GM12878 (cell line): Measurements from ENCODE around the gene GOLPH3. TPM values are rescaled to one million over a fixed set of nuclear protein-coding genes. Genes with fewer than 3 reads are reported as not detected.

Experiments used
- ATAC-seq: fragments of 200-7000 bp; cut with Tn5 transposase; 3 replicates; pipeline ENCODE4 v1.9.1; 2020; ENCODE audit warnings: mild to moderate bottlenecking, moderate library complexity
- BruUV-seq: library from RNA; stranded (reverse); fragments of 400-500 nt; replicated peaks from 2 replicates; lab custom pipeline; 2021; lab: Mats Ljungman, UMichigan
- CTCF ChIA-PET: fragments of 300-600 bp; sonication (Branson Sonifier 250); formaldehyde crosslinking; extraction: SDS; loops from one replicate; lab custom pipeline; 2021; ENCODE audit warnings: inconsistent platforms; lab: Yijun Ruan, JAX
- POLR2A ChIA-PET: fragments of 350-600 bp; formaldehyde crosslinking; extraction: SDS; loops from one replicate; lab custom pipeline; 2021; ENCODE audit warnings: inconsistent platforms; lab: Charles Lee
- RAD21 ChIA-PET: fragments of 300-600 bp; sonication (Branson Sonifier 250); formaldehyde crosslinking; loops from one replicate; lab custom pipeline; 2023; ENCODE audit warnings: antibody characterized with exemption; ENCODE audit not compliant: unreplicated experiment; lab: Charles Lee
- SMC1A ChIA-PET: fragments of 300-600 bp; sonication (Branson Sonifier 250); formaldehyde crosslinking; loops from one replicate; lab custom pipeline; 2023; ENCODE audit not compliant: unreplicated experiment, uncharacterized antibody; lab: Charles Lee
- DNase-seq: peaks from one replicate; pipeline ENCODE4 v3.0.0-alpha.2; 2011; ENCODE audit warnings: low read depth, low spot score
- FAIRE-seq: peaks from 3 replicates; lab custom pipeline; 2011; peaks lifted over from hg19 to GRCh38; lab: Jason Lieb, UNC
- H2AFZ ChIP-seq: 2 replicates; pipeline ENCODE4 v1.6.0; 2011; ENCODE audit warnings: low read depth, low read length, control low read depth; ENCODE audit not compliant: control insufficient read depth
- H3K27ac ChIP-seq: 2 replicates; pipeline ENCODE4 v1.5.1; 2011; ENCODE audit warnings: control low read depth; ENCODE audit not compliant: control insufficient read depth, insufficient read depth
- H3K27me3 ChIP-seq, 2 experiments: replicated peaks in 1 of 2; 2 replicates each; pipeline versions ENCODE4 v1.6.0 to v1.6.1; 2011; ENCODE audit warnings: low read length in 1 of 2; ENCODE audit not compliant: control insufficient read depth in 2 of 2, insufficient read depth in 2 of 2
- H3K36me3 ChIP-seq, 2 experiments: 2 replicates each; pipeline ENCODE4 v1.5.1; 2011; ENCODE audit warnings: low read length in 1 of 2; ENCODE audit not compliant: control insufficient read depth in 2 of 2, insufficient read depth in 2 of 2
- H3K4me1 ChIP-seq: 2 replicates; pipeline ENCODE4 v1.6.1; 2011; ENCODE audit warnings: mild to moderate bottlenecking, low read length, moderate library complexity, mixed read lengths; ENCODE audit not compliant: control insufficient read depth, insufficient read depth
- H3K4me2 ChIP-seq: 2 replicates; pipeline ENCODE4 v1.6.0; 2011; ENCODE audit warnings: control low read depth; ENCODE audit not compliant: control insufficient read depth, insufficient read depth
- H3K4me3 ChIP-seq: fragments of 200-600 bp; sonication (generic); 2 replicates; pipeline ENCODE4 v1.5.1; 2016
- H3K79me2 ChIP-seq: 2 replicates; pipeline ENCODE4 v1.6.0; 2011; ENCODE audit warnings: low read length; ENCODE audit not compliant: control insufficient read depth, insufficient read depth
- H3K9ac ChIP-seq: 2 replicates; pipeline ENCODE4 v1.8.0; 2011; ENCODE audit warnings: low read length, control low read depth, mixed read lengths; ENCODE audit not compliant: control insufficient read depth, insufficient read depth
- H3K9me3 ChIP-seq: replicated peaks from 3 replicates; pipeline ENCODE4 v1.5.1; 2011; ENCODE audit warnings: mild to moderate bottlenecking, low read length; ENCODE audit not compliant: control insufficient read depth, insufficient read depth
- H4K20me1 ChIP-seq: 2 replicates; pipeline ENCODE4 v1.6.0; 2011; ENCODE audit not compliant: control insufficient read depth, insufficient read depth
- BCL11A ChIP-seq: IDR thresholded peaks from 2 replicates; pipeline ENCODE4 v1.6.1; 2011; ENCODE audit warnings: low read depth, low read length
- EP300 ChIP-seq, 2 experiments: fragments of 150-350 bp in 1 of 2; IDR thresholded peaks; 2 replicates each; pipeline ENCODE4 v1.6.1; 2011 to 2012; ENCODE audit warnings: low read depth in 2 of 2, low read length in 2 of 2, borderline replicate concordance in 1 of 2, improper control_type of control experiment in 1 of 2, inconsistent platforms in 1 of 2; ENCODE audit not compliant: control insufficient read depth in 1 of 2
- FOXK2 ChIP-seq: fragments of 450-650 bp; IDR thresholded peaks from 2 replicates; pipeline ENCODE4 v1.6.1; 2017; ENCODE audit warnings: mild to moderate bottlenecking, moderate library complexity
- NFIC ChIP-seq: IDR thresholded peaks from 2 replicates; pipeline ENCODE4 v1.6.1; 2012; ENCODE audit warnings: low read depth, mild to moderate bottlenecking, inconsistent platforms, low read length, moderate library complexity
- PAX5 ChIP-seq: IDR thresholded peaks from 2 replicates; pipeline ENCODE4 v1.6.1; 2011; ENCODE audit warnings: low read depth, low read length, borderline replicate concordance
- RAD51 ChIP-seq: fragments of 450-650 bp; IDR thresholded peaks from 2 replicates; pipeline ENCODE4 v1.6.1; 2016; ENCODE audit warnings: moderate library complexity, mild to moderate bottlenecking, inconsistent platforms
- RUNX3 ChIP-seq: IDR thresholded peaks from 2 replicates; pipeline ENCODE4 v1.6.1; 2012; ENCODE audit warnings: low read length, inconsistent platforms
- SRF ChIP-seq, 2 experiments: IDR thresholded peaks; 2 replicates each; pipeline ENCODE4 v1.6.1; 2011; ENCODE audit warnings: low read depth in 2 of 2, low read length in 2 of 2, mild to moderate bottlenecking in 1 of 2, moderate library complexity in 1 of 2
- SUZ12 ChIP-seq: fragments of 200-600 bp; sonication (generic); IDR thresholded peaks from one replicate; pipeline ENCODE4 v1.6.1; 2018; ENCODE audit warnings: antibody characterized with exemption, mild to moderate bottlenecking; ENCODE audit not compliant: unreplicated experiment
- ZNF217 ChIP-seq: fragments of 450-650 bp; IDR thresholded peaks from 2 replicates; pipeline ENCODE4 v1.6.1; 2017; ENCODE audit warnings: antibody characterized with exemption, mild to moderate bottlenecking
- WGBS: methylation state at CpG from one replicate; pipeline ENCODE4 v1.1.6; 2016; ENCODE audit warnings: low lambda C conversion rate; ENCODE audit not compliant: insufficient replicate concordance, insufficient coverage; ENCODE audit errors: missing lambda C conversion rate; 5-methylcytosine and 5-hydroxymethylcytosine counted together
- in situ Hi-C: fragments of 300-500 bp; cut with MboI; formaldehyde crosslinking; loops from 9 replicates; pipeline ENCODE4 v1.14.3; 2018; ENCODE audit warnings: mixed read lengths
- intact Hi-C: fragments of 100-400 bp; cut with micrococcal nuclease; formaldehyde crosslinking; loops from one replicate; pipeline ENCODE4 v1.14.2; 2022; ENCODE audit not compliant: unreplicated experiment
- polyA plus RNA-seq, 11 experiments: library from polyadenylated mRNA; depleted of rRNA in 4 of 11; unstranded in 6 of 11; stranded (reverse) in 5 of 11; fragments of >200 nt; fragmentation: Nextera tagmentation in 4 of 11; fragmentation: Illumina TruSeq in 1 of 11; extraction: Ambion mirVana in 4 of 11; extraction: Trizol in 1 of 11; gene quantifications; 1 replicate in 1 of 11; 2 replicates in 10 of 11; pipeline versions ENCODE4 v1.2.1 to v1.2.3, GENCODE V29; 2011 to 2016; ENCODE audit warnings: inconsistent platforms in 2 of 11, missing spikeins in 2 of 11, low read depth in 1 of 11
- total RNA-seq, 4 experiments: library from RNA; depleted of rRNA in 3 of 4; stranded (reverse); fragments of >200 nt in 3 of 4; fragmentation: Illumina TruSeq in 1 of 4; extraction: Trizol in 1 of 4; gene quantifications; 2 replicates each; pipeline versions ENCODE4 v1.2.1 to v1.2.3, GENCODE V29; 2013 to 2021
- TF ChIP-seq, protein P1 (sequence below): fragments of 450-650 bp; IDR thresholded peaks from 2 replicates; pipeline ENCODE4 v1.6.1; 2017; ENCODE audit warnings: borderline replicate concordance
- TF ChIP-seq, protein P2 (sequence below): fragments of 450-650 bp; conservative IDR thresholded peaks from 2 replicates; pipeline ENCODE4 v1.6.1; 2017; ENCODE audit warnings: mild to moderate bottlenecking, moderate library complexity
- TF ChIP-seq, protein P3 (sequence below): IDR thresholded peaks from 2 replicates; pipeline ENCODE4 v1.6.1; 2011; ENCODE audit warnings: borderline replicate concordance, low read depth, mild to moderate bottlenecking, moderate library complexity, mixed read lengths, low read length; ENCODE audit not compliant: insufficient read depth; ENCODE audit errors: extremely low read length
- TF ChIP-seq, protein P4 (sequence below): IDR thresholded peaks from 2 replicates; pipeline ENCODE4 v1.6.1; 2011; ENCODE audit warnings: low read depth, low read length, improper control_type of control experiment, borderline replicate concordance

GOLPH3 gene
- total and polyA plus RNA-seq, 10 of the 15 experiments (the other 5 are each of a cell fraction or from before 2014, with no cell fraction given), result 14.0 to 79.7 (median 43.2) TPM

DNA sequence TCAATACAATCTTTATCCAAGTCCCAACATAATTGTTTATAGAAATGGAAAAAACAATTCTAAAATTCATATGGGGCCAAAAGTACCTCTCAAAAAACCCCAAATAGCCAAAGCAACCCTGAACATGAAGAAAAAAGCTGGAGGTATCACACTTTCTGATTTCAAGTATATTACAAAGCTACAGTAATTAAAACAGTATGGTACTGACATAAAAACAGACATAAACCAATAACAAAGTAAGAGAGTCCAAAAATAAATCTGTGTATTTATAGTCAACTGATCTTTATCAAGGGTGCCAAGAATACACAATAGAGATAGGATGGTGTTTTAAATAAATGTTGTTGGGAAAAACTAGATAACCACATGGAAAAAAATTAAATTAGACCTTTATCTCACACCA is 13.6 kb upstream of the GOLPH3 start (continued):
- TF ChIP-seq, protein P1, sequence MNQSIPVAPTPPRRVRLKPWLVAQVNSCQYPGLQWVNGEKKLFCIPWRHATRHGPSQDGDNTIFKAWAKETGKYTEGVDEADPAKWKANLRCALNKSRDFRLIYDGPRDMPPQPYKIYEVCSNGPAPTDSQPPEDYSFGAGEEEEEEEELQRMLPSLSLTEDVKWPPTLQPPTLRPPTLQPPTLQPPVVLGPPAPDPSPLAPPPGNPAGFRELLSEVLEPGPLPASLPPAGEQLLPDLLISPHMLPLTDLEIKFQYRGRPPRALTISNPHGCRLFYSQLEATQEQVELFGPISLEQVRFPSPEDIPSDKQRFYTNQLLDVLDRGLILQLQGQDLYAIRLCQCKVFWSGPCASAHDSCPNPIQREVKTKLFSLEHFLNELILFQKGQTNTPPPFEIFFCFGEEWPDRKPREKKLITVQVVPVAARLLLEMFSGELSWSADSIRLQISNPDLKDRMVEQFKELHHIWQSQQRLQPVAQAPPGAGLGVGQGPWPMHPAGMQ, result no peak
- TF ChIP-seq NFIC, result no peak
- no peak for TF ChIP-seq ZNF217
- no peak for TF ChIP-seq RUNX3
- TF ChIP-seq, protein P2, sequence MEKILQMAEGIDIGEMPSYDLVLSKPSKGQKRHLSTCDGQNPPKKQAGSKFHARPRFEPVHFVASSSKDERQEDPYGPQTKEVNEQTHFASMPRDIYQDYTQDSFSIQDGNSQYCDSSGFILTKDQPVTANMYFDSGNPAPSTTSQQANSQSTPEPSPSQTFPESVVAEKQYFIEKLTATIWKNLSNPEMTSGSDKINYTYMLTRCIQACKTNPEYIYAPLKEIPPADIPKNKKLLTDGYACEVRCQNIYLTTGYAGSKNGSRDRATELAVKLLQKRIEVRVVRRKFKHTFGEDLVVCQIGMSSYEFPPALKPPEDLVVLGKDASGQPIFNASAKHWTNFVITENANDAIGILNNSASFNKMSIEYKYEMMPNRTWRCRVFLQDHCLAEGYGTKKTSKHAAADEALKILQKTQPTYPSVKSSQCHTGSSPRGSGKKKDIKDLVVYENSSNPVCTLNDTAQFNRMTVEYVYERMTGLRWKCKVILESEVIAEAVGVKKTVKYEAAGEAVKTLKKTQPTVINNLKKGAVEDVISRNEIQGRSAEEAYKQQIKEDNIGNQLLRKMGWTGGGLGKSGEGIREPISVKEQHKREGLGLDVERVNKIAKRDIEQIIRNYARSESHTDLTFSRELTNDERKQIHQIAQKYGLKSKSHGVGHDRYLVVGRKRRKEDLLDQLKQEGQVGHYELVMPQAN, result no peak
- no peak for TF ChIP-seq PAX5
- no peak for TF ChIP-seq FOXK2

DNA sequence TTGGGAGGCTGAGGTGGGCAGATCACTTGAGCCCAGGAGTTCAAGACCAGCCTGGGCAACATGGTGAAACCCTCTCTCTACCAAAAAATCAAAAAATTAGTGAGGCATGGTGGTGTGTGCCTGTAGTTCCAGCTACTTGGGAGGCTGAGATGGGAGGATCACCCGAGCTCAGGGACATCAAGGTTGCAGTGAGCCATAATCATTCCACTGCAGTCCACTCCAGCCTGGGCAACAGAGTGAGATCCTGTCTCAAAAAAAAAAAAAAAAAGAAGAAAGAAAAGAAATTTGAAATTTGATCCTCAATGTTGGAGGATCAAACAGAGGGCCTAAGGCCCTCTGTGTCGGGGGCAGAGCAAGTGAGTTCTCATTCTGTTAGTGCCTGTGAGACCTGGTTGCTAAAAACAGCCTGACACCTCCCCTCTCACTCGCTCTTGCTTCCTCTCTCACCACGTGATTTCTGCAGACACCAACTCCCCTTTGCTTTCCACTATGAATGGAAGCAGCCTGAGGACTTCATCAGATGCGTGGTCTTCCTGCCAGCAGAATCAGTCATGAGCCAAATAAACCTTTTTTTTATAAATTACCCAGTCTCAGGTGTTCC is 8.4 kb upstream of the GOLPH3 start:
- no peaks in the 10 kb centered on the region; the same call in none of the 3 replicates for H3K9me3 ChIP-seq
- FAIRE-seq (peak; percentile 88), DNase-seq (peak; percentile 37), ATAC-seq (peak; percentile 88)
- ChIA-PET CTCF (no interaction called here), POLR2A (no interaction called here), SMC1A (no interaction called here), RAD21 (no interaction called here)
- H3K27ac ChIP-seq, result no peak overlapping the region
- no peak overlapping the region for H3K4me3 ChIP-seq
- 7% methylated on average over 5 of the region's 5 CpGs for WGBS
- H3K36me3 ChIP-seq, result no peaks in the 10 kb centered on the region
- no peaks in the 10 kb centered on the region; the same call in 1 of the 2 replicates for H3K4me1 ChIP-seq
- no peak overlapping the region for H3K4me2 ChIP-seq
- peak overlapping the region; percentile 63 for H2AFZ ChIP-seq
- no peaks in the 10 kb centered on the region for H4K20me1 ChIP-seq
- intact Hi-C loops (no loop called here), in situ Hi-C loops (no loop called here)
- no peaks in the 10 kb centered on the region for H3K79me2 ChIP-seq
- no peak overlapping the region for H3K9ac ChIP-seq
- no peaks in the 10 kb centered on the region for H3K27me3 ChIP-seq
- TF ChIP-seq BCL11A (no peak), EP300 (IDR thresholded peaks at IDR 0.05; ENCODE audit: borderline replicate concordance in 1 of 2, control insufficient read depth in 1 of 2, low read depth in 2 of 2, low read length in 2 of 2) (no peak), SUZ12 (no peak), PAX5 (no peak), SRF (IDR thresholded peaks at IDR 0.05; ENCODE audit: low read depth in 2 of 2, low read length in 2 of 2) (no peak), RAD51 (peak; percentile 47)
- TF ChIP-seq, protein P3, sequence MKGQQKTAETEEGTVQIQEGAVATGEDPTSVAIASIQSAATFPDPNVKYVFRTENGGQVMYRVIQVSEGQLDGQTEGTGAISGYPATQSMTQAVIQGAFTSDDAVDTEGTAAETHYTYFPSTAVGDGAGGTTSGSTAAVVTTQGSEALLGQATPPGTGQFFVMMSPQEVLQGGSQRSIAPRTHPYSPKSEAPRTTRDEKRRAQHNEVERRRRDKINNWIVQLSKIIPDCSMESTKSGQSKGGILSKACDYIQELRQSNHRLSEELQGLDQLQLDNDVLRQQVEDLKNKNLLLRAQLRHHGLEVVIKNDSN, result peak; percentile 46
- TF ChIP-seq, protein P4, sequence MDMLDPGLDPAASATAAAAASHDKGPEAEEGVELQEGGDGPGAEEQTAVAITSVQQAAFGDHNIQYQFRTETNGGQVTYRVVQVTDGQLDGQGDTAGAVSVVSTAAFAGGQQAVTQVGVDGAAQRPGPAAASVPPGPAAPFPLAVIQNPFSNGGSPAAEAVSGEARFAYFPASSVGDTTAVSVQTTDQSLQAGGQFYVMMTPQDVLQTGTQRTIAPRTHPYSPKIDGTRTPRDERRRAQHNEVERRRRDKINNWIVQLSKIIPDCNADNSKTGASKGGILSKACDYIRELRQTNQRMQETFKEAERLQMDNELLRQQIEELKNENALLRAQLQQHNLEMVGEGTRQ, result peak; percentile 25; the same call in 1 of the 2 replicates
- BruUV-seq, result no TSS peak
